Transverse colon (tissue), 4 donors: ENCODE results near the gene RNF5. TPM values are rescaled to one million over a fixed set of nuclear protein-coding genes. Genes with fewer than 3 reads are reported as not detected.

Source experiments
- DNase-seq: peaks from one replicate; pipeline ENCODE4 v3.0.0-alpha.2; 2019
- H3K27ac ChIP-seq, 4 donors: fragments of 200-600 bp; sonication (generic); 2 replicates each; pipeline ENCODE4 v1.5.1; 2016 to 2018; ENCODE audit warnings: inconsistent platforms in 4 of 4
- H3K27me3 ChIP-seq: fragments of 200-600 bp; sonication (generic); 2 replicates; pipeline ENCODE4 v1.5.1; 2017; ENCODE audit warnings: inconsistent platforms
- H3K36me3 ChIP-seq, 4 donors: fragments of 200-600 bp; sonication (generic); 2 replicates each; pipeline ENCODE4 v1.5.1; 2017 to 2019; ENCODE audit warnings: inconsistent platforms in 4 of 4
- H3K4me1 ChIP-seq, 4 donors: fragments of 200-600 bp; sonication (generic); 2 replicates each; pipeline ENCODE4 v1.5.1; 2017 to 2020; ENCODE audit warnings: inconsistent platforms in 4 of 4
- H3K4me3 ChIP-seq, 4 donors: fragments of 200-600 bp; sonication (generic); 1 replicate in 1 of 4; 2 replicates in 3 of 4; pipeline versions ENCODE4 v1.5.1 to v1.6.1; 2017 to 2019; ENCODE audit warnings: inconsistent platforms in 4 of 4
- H3K9me3 ChIP-seq, 2 donors: fragments of 200-600 bp; sonication (generic); 2 replicates each; pipeline ENCODE4 v1.5.1; 2017 to 2019; ENCODE audit warnings: inconsistent platforms in 2 of 2
- CTCF ChIP-seq, 5 experiments: fragments of 200-600 bp in 3 of 5; fragments of 450-650 bp in 2 of 5; sonication (generic) in 3 of 5; IDR thresholded peaks; 1 replicate in 2 of 5; 2 replicates in 3 of 5; pipeline ENCODE4 v1.5.1; 2016 to 2017; ENCODE audit warnings: antibody characterized with exemption in 5 of 5, inconsistent platforms in 3 of 5, mild to moderate bottlenecking in 2 of 5, moderate library complexity in 1 of 5
- EP300 ChIP-seq: sonication (generic); formaldehyde crosslinking; IDR thresholded peaks from one replicate; pipeline ENCODE4 v1.6.1; 2017; ENCODE audit warnings: antibody characterized with exemption, low read depth
- POLR2A ChIP-seq: fragments of 450-650 bp; IDR thresholded peaks from one replicate; pipeline ENCODE4 v1.6.1; 2016; ENCODE audit warnings: antibody characterized with exemption, mild to moderate bottlenecking, moderate library complexity
- POLR2AphosphoS5 ChIP-seq, 3 donors: sonication (generic); formaldehyde crosslinking; IDR thresholded peaks; one replicate each; pipeline ENCODE4 v1.6.1; 2016; ENCODE audit warnings: antibody characterized with exemption in 3 of 3
- WGBS, 2 donors: methylation state at CpG; one replicate each; pipeline ENCODE4 v1.1.5; 2018; ENCODE audit warnings: low coverage in 1 of 2; 5-methylcytosine and 5-hydroxymethylcytosine counted together
- in situ Hi-C, 4 donors: fragments of 200-750 bp; cut with MboI; loops; one replicate each; pipeline versions ENCODE4 v1.15.0 to v1.15.1; 2017; ENCODE audit warnings: low sequenced_read_pairs in 3 of 4, low pct_ligation_motif_present in 1 of 4, low pct_unique_long_range_greater_than_20kb in 1 of 4
- intact Hi-C: fragments of 100-400 bp; cut with DNase I; formaldehyde crosslinking; loops from one replicate; pipeline ENCODE4 v1.15.1; 2023; ENCODE audit warnings: low total_unique reads
- total RNA-seq, 4 donors: library from RNA; depleted of rRNA; stranded (reverse); fragments of >200 nt; gene quantifications; one replicate each; pipeline ENCODE4 v1.1.0, GENCODE V29; 2016

The RNF5 gene
- total RNA-seq, 4 donors from 2014 or later, result 36.0 to 212 (median 120) TPM

- 89% methylated on average over 4 of the region's 4 CpGs; no CpG with 5 or more reads in 1 of the 2 donors for WGBS, 2 donors
- Histone ChIP-seq H3K36me3 (no peaks in the 10 kb centered on the region), H3K4me1 (peaks cover 10 to 45% (median 32%) of the 10 kb centered on the region in 4 donors), H3K4me3 (no peak overlapping the region), H3K27ac (peak overlapping the region; percentile 89 to 100 (median 98)), H3K9me3 (no peaks in the 10 kb centered on the region), H3K27me3 (no peaks in the 10 kb centered on the region)
- in situ Hi-C loops, result no loop called here
- no peak for DNase-seq
- no peak for TF ChIP-seq CTCF (IDR thresholded peaks at IDR 0.05)
- no peak for TF ChIP-seq EP300
- no peak for TF ChIP-seq POLR2AphosphoS5 (IDR thresholded peaks at IDR 0.05)
- TF ChIP-seq POLR2A, result no peak
- intact Hi-C loops, result no loop called here
Measured at GRCh38 chr6:32194388-32194787, 16.2 kb downstream of the RNF5 start.

DNA sequence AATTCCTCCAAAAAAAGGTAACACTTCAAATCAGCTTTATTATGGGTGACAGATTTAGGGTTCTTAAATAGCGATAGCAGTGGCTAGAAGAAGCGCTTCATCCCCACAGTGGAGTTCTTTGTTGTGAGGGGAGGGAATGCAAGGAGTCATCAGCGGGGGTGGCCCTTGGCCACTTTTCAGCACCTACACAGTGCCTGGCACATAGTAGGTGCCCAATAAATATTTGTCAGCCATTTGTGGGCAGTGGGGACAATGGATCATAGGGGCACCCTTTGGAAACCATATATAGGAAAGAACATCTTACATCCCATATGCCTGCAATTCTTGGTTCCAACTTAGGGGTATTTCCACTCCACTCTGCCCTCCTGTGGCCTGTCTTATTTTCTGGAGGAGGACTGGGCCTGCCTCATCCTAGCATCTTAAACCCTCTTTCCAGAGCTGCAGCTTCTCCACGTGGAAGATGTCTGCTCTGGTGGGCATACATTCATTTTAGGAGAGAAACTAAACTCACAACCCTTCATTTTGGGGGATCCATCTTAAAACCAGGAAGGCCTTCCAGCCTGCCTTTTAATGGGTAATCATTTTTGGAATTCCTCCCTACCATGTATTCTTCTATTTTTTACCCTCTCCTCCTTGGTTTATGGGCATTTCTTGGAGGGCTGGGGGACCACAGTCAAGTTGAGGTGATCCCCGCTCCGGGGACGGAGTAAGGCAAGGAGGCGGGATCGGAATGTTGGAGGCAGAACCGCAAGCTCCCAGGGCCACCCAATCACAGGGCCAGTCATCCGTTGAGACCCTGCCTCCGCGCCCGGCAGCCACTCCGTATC, 16.8 kb downstream of the RNF5 start:
- H3K9me3 ChIP-seq, result no peaks in the 10 kb centered on the region
- peak overlapping the region in 3 of 4 donors; percentile 24 to 53 (median 27) for H3K4me3 ChIP-seq
- TF ChIP-seq POLR2AphosphoS5 (IDR thresholded peaks at IDR 0.05) (peak; percentile 75 to 93 (median 83)), CTCF (IDR thresholded peaks at IDR 0.05) (peak; percentile 45 to 83 (median 54)), POLR2A (no peak), EP300 (no peak)
- DNase-seq, result peak; percentile 44
- 15 to 18% methylated on average over 4 to 14 of the region's 15 CpGs for WGBS, 2 donors
- H3K36me3 ChIP-seq, result no peaks in the 10 kb centered on the region
- peaks cover 10 to 45% (median 31%) of the 10 kb centered on the region in 4 donors for H3K4me1 ChIP-seq
- in situ Hi-C loops (no loop called here), intact Hi-C loops (no loop called here)
- peak overlapping the region; percentile 89 to 100 (median 98) for H3K27ac ChIP-seq
- H3K27me3 ChIP-seq, result no peaks in the 10 kb centered on the region

DNA sequence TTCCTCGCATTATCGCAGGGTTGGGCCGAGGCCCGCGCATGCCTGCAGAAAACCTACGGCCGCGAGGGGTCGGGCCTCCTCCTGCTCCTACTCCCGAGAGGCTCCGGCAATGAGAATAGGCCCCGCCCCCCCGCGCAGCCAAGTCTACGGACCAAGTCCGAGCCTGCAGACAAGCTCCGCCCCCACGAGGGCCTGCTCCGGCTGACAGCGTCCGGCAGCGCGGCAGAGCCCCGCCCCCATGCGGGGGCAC, 17.4 kb downstream of the RNF5 start:
- Histone ChIP-seq H3K27ac (peak overlapping the region; percentile 98 to 100 (median 99)), H3K27me3 (no peaks in the 10 kb centered on the region), H3K9me3 (no peaks in the 10 kb centered on the region), H3K36me3 (no peaks in the 10 kb centered on the region), H3K4me3 (peak overlapping the region in 3 of 4 donors; percentile 68 to 80 (median 74)), H3K4me1 (peaks cover 10 to 43% (median 28%) of the 10 kb centered on the region in 4 donors)
- TF ChIP-seq POLR2AphosphoS5 (IDR thresholded peaks at IDR 0.05) (no peak), CTCF (IDR thresholded peaks at IDR 0.05) (peak in 4 of 5 experiments; percentile 19 to 54 (median 48)), EP300 (no peak), POLR2A (no peak)
- 2% methylated on average over 9 of the region's 25 CpGs; no CpG with 5 or more reads in 1 of the 2 donors for WGBS, 2 donors
- in situ Hi-C loops (no loop called here), intact Hi-C loops (no loop called here)
- peak; percentile 100 for DNase-seq

DNA sequence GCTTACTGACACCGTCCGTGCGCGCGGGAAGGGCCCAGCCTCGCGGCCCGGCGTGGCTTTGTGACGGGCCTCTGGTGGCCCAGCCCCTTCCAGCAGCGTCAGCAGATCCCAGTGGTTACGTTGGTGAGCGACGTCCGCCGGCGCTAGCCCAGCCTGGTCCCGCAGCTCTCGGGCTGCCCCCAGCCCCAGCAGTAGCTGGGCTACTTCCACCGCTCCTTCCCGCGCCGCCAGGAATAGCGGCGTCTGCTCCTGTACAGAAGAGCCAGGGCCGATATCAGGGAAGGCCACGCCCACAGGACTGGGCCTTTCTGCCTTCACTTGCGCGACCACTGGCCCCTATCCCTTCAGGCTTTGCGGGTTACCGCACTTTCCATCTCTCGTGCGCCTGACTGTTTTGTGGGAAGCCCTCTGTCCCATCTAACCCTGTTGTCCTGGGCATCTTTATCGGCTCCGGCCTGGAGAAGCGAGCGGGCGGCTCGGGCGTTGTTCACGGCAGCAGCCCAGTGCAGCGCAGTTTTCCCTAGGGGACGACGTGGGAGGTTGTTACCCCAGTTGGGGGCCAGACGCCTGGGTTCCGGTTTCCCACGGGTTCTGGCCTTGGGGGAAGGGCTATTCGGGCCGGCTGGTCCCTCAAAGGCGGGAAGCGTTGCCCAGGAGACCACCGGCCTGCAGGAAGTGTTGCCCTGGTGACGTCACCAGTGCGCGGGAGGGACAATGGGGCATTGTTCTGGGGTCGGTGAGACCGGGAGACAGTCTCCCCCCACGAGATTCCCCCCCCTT, 17.9 kb downstream of the RNF5 start:
- H3K9me3 ChIP-seq, result no peaks in the 10 kb centered on the region
- 0 to 2% methylated on average over 10 to 34 of the region's 58 CpGs for whole genome bisulfite sequencing, 2 donors
- H3K36me3 ChIP-seq, result no peaks in the 10 kb centered on the region
- peak overlapping the region; percentile 98 to 100 (median 99) for H3K27ac ChIP-seq
- in situ Hi-C loops (no loop called here), intact Hi-C loops (no loop called here)
- TF ChIP-seq EP300, result peak; percentile 78
- no peak for TF ChIP-seq CTCF (IDR thresholded peaks at IDR 0.05)
- TF ChIP-seq POLR2A, result peak; percentile 99
- TF ChIP-seq POLR2AphosphoS5 (IDR thresholded peaks at IDR 0.05), result peak; percentile 97 to 99 (median 99)
- peak overlapping the region; percentile 68 to 88 (median 77) for H3K4me3 ChIP-seq
- no peaks in the 10 kb centered on the region for H3K27me3 ChIP-seq
- peak; percentile 92 for DNase-seq
- peaks cover 10 to 38% (median 24%) of the 10 kb centered on the region in 4 donors for H3K4me1 ChIP-seq
